ENCODE measurements around the gene ZNF296.

DNA sequence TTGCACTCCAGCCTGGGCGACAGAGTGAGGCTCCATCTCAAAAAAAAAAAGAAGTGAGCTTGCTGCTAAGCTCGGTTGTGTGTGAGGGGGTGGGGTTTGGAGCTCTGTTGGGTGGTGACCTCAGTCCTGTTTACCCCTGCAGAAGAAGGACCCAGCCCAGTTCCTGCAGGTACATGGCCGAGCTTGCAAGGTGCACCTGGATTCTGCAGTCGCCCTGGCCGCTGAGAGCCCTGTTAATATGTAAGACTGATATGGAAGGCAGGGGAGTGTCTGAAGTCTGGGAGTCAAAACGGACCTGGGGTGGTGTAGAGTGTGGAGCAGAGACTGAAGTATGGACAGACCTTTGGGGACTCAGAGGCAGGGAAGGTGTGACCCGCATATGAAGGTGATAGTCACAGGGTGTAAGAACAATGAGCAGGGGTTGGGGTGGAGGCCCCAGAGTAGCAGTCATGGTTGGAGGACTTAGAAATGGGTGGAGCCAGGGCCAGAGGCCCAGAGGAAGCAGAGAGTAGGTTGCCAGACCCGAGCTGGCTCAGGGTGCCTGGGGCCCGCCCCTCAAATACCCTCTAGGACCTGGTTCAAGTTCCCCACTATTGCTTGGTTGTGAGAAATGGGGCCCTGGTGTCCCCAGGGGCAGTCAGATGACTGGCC is 24.2 kb downstream of the ZNF296 start:
- TF ChIP-seq, protein P1, sequence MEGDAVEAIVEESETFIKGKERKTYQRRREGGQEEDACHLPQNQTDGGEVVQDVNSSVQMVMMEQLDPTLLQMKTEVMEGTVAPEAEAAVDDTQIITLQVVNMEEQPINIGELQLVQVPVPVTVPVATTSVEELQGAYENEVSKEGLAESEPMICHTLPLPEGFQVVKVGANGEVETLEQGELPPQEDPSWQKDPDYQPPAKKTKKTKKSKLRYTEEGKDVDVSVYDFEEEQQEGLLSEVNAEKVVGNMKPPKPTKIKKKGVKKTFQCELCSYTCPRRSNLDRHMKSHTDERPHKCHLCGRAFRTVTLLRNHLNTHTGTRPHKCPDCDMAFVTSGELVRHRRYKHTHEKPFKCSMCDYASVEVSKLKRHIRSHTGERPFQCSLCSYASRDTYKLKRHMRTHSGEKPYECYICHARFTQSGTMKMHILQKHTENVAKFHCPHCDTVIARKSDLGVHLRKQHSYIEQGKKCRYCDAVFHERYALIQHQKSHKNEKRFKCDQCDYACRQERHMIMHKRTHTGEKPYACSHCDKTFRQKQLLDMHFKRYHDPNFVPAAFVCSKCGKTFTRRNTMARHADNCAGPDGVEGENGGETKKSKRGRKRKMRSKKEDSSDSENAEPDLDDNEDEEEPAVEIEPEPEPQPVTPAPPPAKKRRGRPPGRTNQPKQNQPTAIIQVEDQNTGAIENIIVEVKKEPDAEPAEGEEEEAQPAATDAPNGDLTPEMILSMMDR (IDR thresholded peaks at IDR 0.05; ENCODE audit: control extremely low read depth in 1 of 3, insufficient read depth in 1 of 3, low read depth in 1 of 3, low read length in 3 of 3), result no peak
- TF ChIP-seq FOSL1 (IDR thresholded peaks at IDR 0.05; ENCODE audit: insufficient read depth, low read depth, low read length) (no peak), POLR2A (IDR thresholded peaks at IDR 0.05; ENCODE audit: control extremely low read depth in 1 of 2, low read depth in 2 of 2, low read length in 2 of 2) (no peak)
- TF ChIP-seq, protein P2, sequence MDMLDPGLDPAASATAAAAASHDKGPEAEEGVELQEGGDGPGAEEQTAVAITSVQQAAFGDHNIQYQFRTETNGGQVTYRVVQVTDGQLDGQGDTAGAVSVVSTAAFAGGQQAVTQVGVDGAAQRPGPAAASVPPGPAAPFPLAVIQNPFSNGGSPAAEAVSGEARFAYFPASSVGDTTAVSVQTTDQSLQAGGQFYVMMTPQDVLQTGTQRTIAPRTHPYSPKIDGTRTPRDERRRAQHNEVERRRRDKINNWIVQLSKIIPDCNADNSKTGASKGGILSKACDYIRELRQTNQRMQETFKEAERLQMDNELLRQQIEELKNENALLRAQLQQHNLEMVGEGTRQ (IDR thresholded peaks at IDR 0.05; ENCODE audit: low read length), result no peak

Data from H1 (cell line).